Measurements from ENCODE around the gene NXPH3. TPM values are rescaled to one million over a fixed set of nuclear protein-coding genes. Genes with fewer than 3 reads are reported as not detected.

The NXPH3 gene
- total RNA-seq, 1 donor = 3.3 TPM

- no peak overlapping the region for H2AFZ ChIP-seq (ENCODE audit: low read length)
- H3K36me3 ChIP-seq (ENCODE audit: insufficient read depth, low read length) = no peaks in the 10 kb centered on the region
- peaks cover 4% of the 10 kb centered on the region for H4K20me1 ChIP-seq (ENCODE audit: insufficient read depth, low read length)
- no peak overlapping the region for H3K4me2 ChIP-seq (ENCODE audit: insufficient read depth, low read length)
- H3K27ac ChIP-seq (ENCODE audit: low read depth, low read length) = no peak overlapping the region
- no peaks in the 10 kb centered on the region for H3K9me3 ChIP-seq (ENCODE audit: low read depth, low read length)
- H3K79me2 ChIP-seq (ENCODE audit: insufficient read depth, low read length) = no peaks in the 10 kb centered on the region
- peaks cover 4% of the 10 kb centered on the region for H3K4me1 ChIP-seq (ENCODE audit: insufficient read depth, low read length)
- no peak overlapping the region for H3K4me3 ChIP-seq (ENCODE audit: insufficient read depth, low read length)
- DNase-seq (ENCODE audit: insufficient read length, low spot score, missing footprints) = peak; percentile 72
- no peaks in the 10 kb centered on the region for H3K27me3 ChIP-seq (ENCODE audit: insufficient read depth, low read length)
- TF ChIP-seq, protein P1, sequence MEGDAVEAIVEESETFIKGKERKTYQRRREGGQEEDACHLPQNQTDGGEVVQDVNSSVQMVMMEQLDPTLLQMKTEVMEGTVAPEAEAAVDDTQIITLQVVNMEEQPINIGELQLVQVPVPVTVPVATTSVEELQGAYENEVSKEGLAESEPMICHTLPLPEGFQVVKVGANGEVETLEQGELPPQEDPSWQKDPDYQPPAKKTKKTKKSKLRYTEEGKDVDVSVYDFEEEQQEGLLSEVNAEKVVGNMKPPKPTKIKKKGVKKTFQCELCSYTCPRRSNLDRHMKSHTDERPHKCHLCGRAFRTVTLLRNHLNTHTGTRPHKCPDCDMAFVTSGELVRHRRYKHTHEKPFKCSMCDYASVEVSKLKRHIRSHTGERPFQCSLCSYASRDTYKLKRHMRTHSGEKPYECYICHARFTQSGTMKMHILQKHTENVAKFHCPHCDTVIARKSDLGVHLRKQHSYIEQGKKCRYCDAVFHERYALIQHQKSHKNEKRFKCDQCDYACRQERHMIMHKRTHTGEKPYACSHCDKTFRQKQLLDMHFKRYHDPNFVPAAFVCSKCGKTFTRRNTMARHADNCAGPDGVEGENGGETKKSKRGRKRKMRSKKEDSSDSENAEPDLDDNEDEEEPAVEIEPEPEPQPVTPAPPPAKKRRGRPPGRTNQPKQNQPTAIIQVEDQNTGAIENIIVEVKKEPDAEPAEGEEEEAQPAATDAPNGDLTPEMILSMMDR (IDR thresholded peaks at IDR 0.05; ENCODE audit: extremely low read depth, low read depth, low read length) = no peak
Measured at GRCh38 chr17:49554694-49555494, 20.8 kb upstream of the NXPH3 start.

DNA sequence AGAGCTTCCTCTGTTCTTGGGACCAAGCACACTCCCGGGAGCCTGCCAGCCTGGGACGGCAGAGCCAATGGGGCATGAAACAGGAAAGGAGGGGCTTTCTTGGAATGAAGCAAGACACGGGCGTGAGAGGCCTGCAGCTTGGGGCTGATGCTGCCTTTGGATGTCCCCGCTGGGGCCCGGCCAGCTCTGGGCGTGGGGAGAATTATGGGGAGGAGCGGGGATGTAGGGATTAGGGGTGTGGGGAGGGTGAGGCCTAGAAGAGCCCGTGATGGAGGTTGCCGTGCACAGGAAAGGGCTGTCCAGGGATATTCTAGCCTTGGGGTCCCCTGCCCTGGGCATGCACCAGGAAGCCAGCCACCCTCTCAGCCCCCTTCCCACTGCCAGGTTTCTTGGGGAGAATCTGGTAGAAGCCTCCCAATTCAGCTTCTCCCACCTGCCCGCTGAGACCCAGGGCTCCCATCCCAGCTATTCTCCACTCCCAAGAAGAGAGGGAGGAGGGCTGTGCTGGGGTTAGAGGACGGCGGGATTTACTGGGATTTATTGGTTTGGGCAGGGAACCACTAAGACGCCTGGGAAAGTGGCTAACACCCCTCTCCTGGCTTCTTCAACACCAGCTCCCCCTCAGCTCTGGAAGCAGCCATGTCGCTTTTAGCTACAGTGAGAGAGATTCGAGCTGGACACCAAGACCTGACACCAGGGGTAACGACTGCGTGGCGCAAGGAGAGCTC is 20.0 kb upstream of the NXPH3 start:
- H3K27me3 ChIP-seq (ENCODE audit: insufficient read depth, low read length) = no peaks in the 10 kb centered on the region
- TF ChIP-seq, protein P1 (IDR thresholded peaks at IDR 0.05; ENCODE audit: extremely low read depth, low read depth, low read length) = no peak
- no peaks in the 10 kb centered on the region for H3K36me3 ChIP-seq (ENCODE audit: insufficient read depth, low read length)
- no peaks in the 10 kb centered on the region for H3K79me2 ChIP-seq (ENCODE audit: insufficient read depth, low read length)
- no peaks in the 10 kb centered on the region for H3K9me3 ChIP-seq (ENCODE audit: low read depth, low read length)
- peak overlapping the region; percentile 55 for H3K4me3 ChIP-seq (ENCODE audit: insufficient read depth, low read length)
- no peak overlapping the region for H3K27ac ChIP-seq (ENCODE audit: low read depth, low read length)
- peak overlapping the region; percentile 87 for H2AFZ ChIP-seq (ENCODE audit: low read length)
- H3K4me2 ChIP-seq (ENCODE audit: insufficient read depth, low read length) = peak overlapping the region; percentile 65
- DNase-seq (ENCODE audit: insufficient read length, low spot score, missing footprints) = no peak
- peaks cover 4% of the 10 kb centered on the region for H3K4me1 ChIP-seq (ENCODE audit: insufficient read depth, low read length)
- H4K20me1 ChIP-seq (ENCODE audit: insufficient read depth, low read length) = peaks cover 4% of the 10 kb centered on the region

- peak overlapping the region; percentile 55 for H3K4me3 ChIP-seq (ENCODE audit: insufficient read depth, low read length)
Measured at GRCh38 chr17:49556223-49556943, 19.3 kb upstream of the NXPH3 start.

More at GRCh38 chr17:49556223-49556943, 19.3 kb upstream of the NXPH3 start:
- Histone ChIP-seq H3K27me3 (ENCODE audit: insufficient read depth, low read length) (no peaks in the 10 kb centered on the region), H3K79me2 (ENCODE audit: insufficient read depth, low read length) (no peaks in the 10 kb centered on the region), H3K27ac (ENCODE audit: low read depth, low read length) (no peak overlapping the region), H2AFZ (ENCODE audit: low read length) (peak overlapping the region; percentile 87), H3K36me3 (ENCODE audit: insufficient read depth, low read length) (no peaks in the 10 kb centered on the region), H3K4me2 (ENCODE audit: insufficient read depth, low read length) (peak overlapping the region; percentile 65), H4K20me1 (ENCODE audit: insufficient read depth, low read length) (peaks cover 4% of the 10 kb centered on the region), H3K4me1 (ENCODE audit: insufficient read depth, low read length) (peaks cover 4% of the 10 kb centered on the region), H3K9me3 (ENCODE audit: low read depth, low read length) (no peaks in the 10 kb centered on the region)
- TF ChIP-seq, protein P1 (IDR thresholded peaks at IDR 0.05; ENCODE audit: extremely low read depth, low read depth, low read length) = peak; percentile 90
- DNase-seq (ENCODE audit: insufficient read length, low spot score, missing footprints) = peak; percentile 98

Data from osteoblast (primary cell).